Measurements from ENCODE around the gene DYNC1I1. TPM values are rescaled to one million over a fixed set of nuclear protein-coding genes. Genes with fewer than 3 reads are reported as not detected.

DYNC1I1 gene
- total RNA-seq, 1 experiment from 2014 or later = 3.2 TPM

DNA sequence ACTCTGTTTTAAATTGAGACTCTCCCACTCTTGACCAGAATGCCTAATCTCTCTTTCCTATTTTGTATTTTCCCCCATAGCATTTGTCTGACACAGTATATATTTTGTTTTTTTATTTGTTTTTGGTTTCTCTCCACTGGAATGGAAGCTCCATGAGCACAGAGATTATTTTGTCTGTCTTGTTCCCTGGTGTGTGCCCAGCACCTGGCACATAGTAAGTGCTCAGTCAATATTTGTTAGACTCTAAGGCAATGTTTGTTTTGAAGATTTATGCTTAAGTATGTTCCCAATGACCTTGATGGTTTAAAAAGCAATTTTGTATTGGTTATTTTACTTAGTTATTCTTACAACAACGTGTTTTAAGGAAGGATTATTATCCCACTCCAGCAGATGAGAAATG is 201.8 kb downstream of the DYNC1I1 start:
- Histone ChIP-seq H3K18ac (ENCODE audit: insufficient read length, low read depth, low read length) (no peak overlapping the region), H3K79me2 (ENCODE audit: insufficient read depth, low read length) (no peaks in the 10 kb centered on the region), H3K27ac (ENCODE audit: insufficient read length, low read depth, low read length) (no peak overlapping the region), H3K4me1 (ENCODE audit: insufficient read depth, low read length) (no peaks in the 10 kb centered on the region), H2BK12ac (ENCODE audit: insufficient read length, low read depth, low read length) (no peak overlapping the region), H2BK5ac (ENCODE audit: insufficient read length, low read length) (no peak overlapping the region), H2BK120ac (ENCODE audit: low read depth, low read length, poor library complexity, severe bottlenecking) (no peak overlapping the region), H3K27me3 (ENCODE audit: insufficient read depth, low read length) (no peaks in the 10 kb centered on the region), H2AFZ (ENCODE audit: low read length) (no peak overlapping the region), H3K79me1 (ENCODE audit: insufficient read depth, low read depth, low read length, poor library complexity, severe bottlenecking) (no peaks in the 10 kb centered on the region), H3K23ac (ENCODE audit: insufficient read length, low read depth, low read length) (no peak overlapping the region), H3K4me2 (ENCODE audit: insufficient read depth, insufficient read length, low read length) (no peak overlapping the region), H3K9ac (ENCODE audit: extremely low read depth, insufficient read length, low read length) (no peak overlapping the region), H3K56ac (ENCODE audit: insufficient read length, low read depth, low read length) (no peak overlapping the region), H4K5ac (ENCODE audit: insufficient read length, low read depth, low read length) (no peak overlapping the region), H3K9me3 (ENCODE audit: control insufficient read depth, low read depth, low read length) (no peaks in the 10 kb centered on the region), H2BK20ac (ENCODE audit: low read depth, low read length, poor library complexity, severe bottlenecking) (no peak overlapping the region), H4K91ac (ENCODE audit: insufficient read length, low read depth, low read length) (no peak overlapping the region), H4K20me1 (ENCODE audit: control insufficient read depth, insufficient read depth, insufficient read length) (no peaks in the 10 kb centered on the region), H3K23me2 (ENCODE audit: insufficient read length, low read depth, low read length, poor library complexity, severe bottlenecking) (no peaks in the 10 kb centered on the region), H3K4ac (ENCODE audit: low read depth, low read length) (no peak overlapping the region), H3T11ph (ENCODE audit: low read length) (no peak overlapping the region), H2BK15ac (ENCODE audit: low read depth, low read length) (no peak overlapping the region), H4K8ac (replicated peaks; ENCODE audit: insufficient read length, low read depth, low read length) (no peak overlapping the region), H3K14ac (ENCODE audit: insufficient read depth, low read length) (no peak overlapping the region), H2AK5ac (ENCODE audit: insufficient read length, low read length) (no peak overlapping the region)
- Mint-ChIP-seq H3K27ac (no peak overlapping the region), H3K27me3 (ENCODE audit: low read depth) (no peaks in the 10 kb centered on the region), H3K4me3 (no peak overlapping the region), H3K4me1 (peaks cover 0 to 2% of the 10 kb centered on the region in 2 experiments; a peak in 1 of 4 replicates), H3K9me3 (no peaks in the 10 kb centered on the region), H3K36me3 (ENCODE audit: insufficient read depth in 1 of 3, low read depth in 3 of 3) (no peaks in the 10 kb centered on the region)
- no peak for DNase-seq
- TF ChIP-seq, protein P1, sequence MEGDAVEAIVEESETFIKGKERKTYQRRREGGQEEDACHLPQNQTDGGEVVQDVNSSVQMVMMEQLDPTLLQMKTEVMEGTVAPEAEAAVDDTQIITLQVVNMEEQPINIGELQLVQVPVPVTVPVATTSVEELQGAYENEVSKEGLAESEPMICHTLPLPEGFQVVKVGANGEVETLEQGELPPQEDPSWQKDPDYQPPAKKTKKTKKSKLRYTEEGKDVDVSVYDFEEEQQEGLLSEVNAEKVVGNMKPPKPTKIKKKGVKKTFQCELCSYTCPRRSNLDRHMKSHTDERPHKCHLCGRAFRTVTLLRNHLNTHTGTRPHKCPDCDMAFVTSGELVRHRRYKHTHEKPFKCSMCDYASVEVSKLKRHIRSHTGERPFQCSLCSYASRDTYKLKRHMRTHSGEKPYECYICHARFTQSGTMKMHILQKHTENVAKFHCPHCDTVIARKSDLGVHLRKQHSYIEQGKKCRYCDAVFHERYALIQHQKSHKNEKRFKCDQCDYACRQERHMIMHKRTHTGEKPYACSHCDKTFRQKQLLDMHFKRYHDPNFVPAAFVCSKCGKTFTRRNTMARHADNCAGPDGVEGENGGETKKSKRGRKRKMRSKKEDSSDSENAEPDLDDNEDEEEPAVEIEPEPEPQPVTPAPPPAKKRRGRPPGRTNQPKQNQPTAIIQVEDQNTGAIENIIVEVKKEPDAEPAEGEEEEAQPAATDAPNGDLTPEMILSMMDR (conservative IDR thresholded peaks at IDR 0.05) = no peak
- WGBS (ENCODE audit: extremely low coverage, insufficient read length, low lambda C conversion rate) = no CpG with 5 or more reads among the region's 1 CpG
